Pulmonary artery endothelial cell (primary cell): ENCODE measurements around the gene CREG2. TPM values are rescaled to one million over a fixed set of nuclear protein-coding genes. Genes with fewer than 3 reads are reported as not detected.
A peak's percentile ranks its signal among the peaks of the same experiment; 100 is the strongest.

Experiments
- DNase-seq: peaks from one replicate; pipeline ENCODE4 v3.0.0-alpha.2; 2011; ENCODE audit warnings: low read depth, low spot score
- total RNA-seq: library from RNA; depleted of rRNA; stranded (reverse); fragments of >200 nt; gene quantifications from 2 replicates; pipeline ENCODE4 v1.2.3, GENCODE V29; 2014

CREG2 gene
- 0.81 and 1.6 TPM in 2 replicates for total RNA-seq

- peak; percentile 27 for DNase-seq
Observed at GRCh38 chr2:101387151-101387834, at the start of gene CREG2. CREG2 (minus strand) TSS chr2:101387503; CDS start chr2:101387457, 46 bp downstream.

- no peak for DNase-seq
Observed at GRCh38 chr2:101435001-101435862, 47.9 kb upstream of the CREG2 start.

GRCh38 chr2:101433465-101433864 is 46.2 kb upstream of the CREG2 start:
- DNase-seq = no peak

- no peak for DNase-seq
Observed at GRCh38 chr2:101432411-101433181, 45.3 kb upstream of the CREG2 start.

GRCh38 chr2:101431486-101431885 is 44.2 kb upstream of the CREG2 start:
- no peak for DNase-seq

GRCh38 chr2:101430156-101430555 is 42.9 kb upstream of the CREG2 start:
- no peak for DNase-seq

- DNase-seq = no peak
Observed at GRCh38 chr2:101429453-101429852, 42.1 kb upstream of the CREG2 start.

GRCh38 chr2:101428422-101429176 is 41.3 kb upstream of the CREG2 start:
- no peak for DNase-seq

- DNase-seq = no peak
Observed at GRCh38 chr2:101427743-101428142, 40.4 kb upstream of the CREG2 start.

- no peak for DNase-seq
Observed at GRCh38 chr2:101427240-101427639, 39.9 kb upstream of the CREG2 start.

- DNase-seq = no peak
Observed at GRCh38 chr2:101426822-101427221, 39.5 kb upstream of the CREG2 start.

GRCh38 chr2:101420623-101421022 is 33.3 kb upstream of the CREG2 start:
- no peak for DNase-seq

- peak; percentile 33 for DNase-seq
Observed at GRCh38 chr2:101419096-101419663, 31.9 kb upstream of the CREG2 start.

- DNase-seq = no peak
Observed at GRCh38 chr2:101418460-101419095, 31.3 kb upstream of the CREG2 start.

GRCh38 chr2:101416609-101417008 is 29.3 kb upstream of the CREG2 start:
- no peak for DNase-seq

GRCh38 chr2:101415884-101416283 is 28.6 kb upstream of the CREG2 start:
- no peak for DNase-seq

- no peak for DNase-seq
Observed at GRCh38 chr2:101415220-101415619, 27.9 kb upstream of the CREG2 start.

- no peak for DNase-seq
Observed at GRCh38 chr2:101412092-101412694, 24.9 kb upstream of the CREG2 start.

- no peak for DNase-seq
Observed at GRCh38 chr2:101410746-101411145, 23.4 kb upstream of the CREG2 start.

- DNase-seq = no peak
Observed at GRCh38 chr2:101410114-101410513, 22.8 kb upstream of the CREG2 start.
